Mammary epithelial cell (primary cell): Measurements from ENCODE around the gene HDDC2.

ENCODE experiments used
- CTCF ChIP-seq, 2 donors: IDR thresholded peaks in 1 of 2; conservative IDR thresholded peaks in 1 of 2; 2 replicates each; pipeline ENCODE4 v1.5.1; 2011 to 2012; ENCODE audit warnings: inconsistent platforms in 2 of 2, low read length in 2 of 2, mild to moderate bottlenecking in 2 of 2, control low read depth in 1 of 2, low read depth in 1 of 2; ENCODE audit not compliant: insufficient read depth in 1 of 2; ENCODE audit errors: extremely low read depth in 1 of 2
- EZH2 ChIP-seq: IDR thresholded peaks from 2 replicates; pipeline ENCODE4 v1.6.1; 2012; ENCODE audit warnings: low read length, inconsistent platforms, borderline replicate concordance

GRCh38 chr6:125304970-125305660 lies 3.3 kb upstream of the HDDC2 start:
- no peak for TF ChIP-seq CTCF (conservative IDR thresholded peaks at IDR 0.05 in 1 of 2, IDR thresholded peaks at IDR 0.05 in 1 of 2; ENCODE audit: extremely low read depth in 1 of 2, insufficient read depth in 1 of 2, low read depth in 1 of 2, low read length in 2 of 2)
- TF ChIP-seq EZH2 = no peak
